Stimulated activated CD4-positive, alpha-beta T cell treated with anti-CD3 and anti-CD28 coated beads, Interleukin-12 subunit alpha, Interleukin-12 subunit beta, amount 100 ng/mL, for 24 hours (primary cell): ENCODE results near the gene NDUFC1.

Experiments used
- DNase-seq, 2 experiments: peaks; one replicate each; pipeline ENCODE4 v3.0.0-alpha.2; 2020; ENCODE audit warnings: low read depth in 2 of 2

The NDUFC1 gene

GRCh38 chr4:139247700-139248238, 54.5 kb downstream of the NDUFC1 start:
- no peak for DNase-seq

- DNase-seq: no peak
Measured at GRCh38 chr4:139247241-139247640, 55.0 kb downstream of the NDUFC1 start.

GRCh38 chr4:139246166-139246565, 56.1 kb downstream of the NDUFC1 start:
- DNase-seq: no peak

GRCh38 chr4:139245590-139245989, 56.7 kb downstream of the NDUFC1 start:
- DNase-seq: no peak

GRCh38 chr4:139243448-139244365, 58.6 kb downstream of the NDUFC1 start:
- no peak for DNase-seq

GRCh38 chr4:139242511-139243051, 59.7 kb downstream of the NDUFC1 start:
- no peak for DNase-seq

- DNase-seq: no peak
Measured at GRCh38 chr4:139241784-139242151, 60.5 kb downstream of the NDUFC1 start.

GRCh38 chr4:139241086-139241783, 61.0 kb downstream of the NDUFC1 start:
- DNase-seq: no peak
